ENCODE measurements around the gene PQBP1. TPM values are rescaled to one million over a fixed set of nuclear protein-coding genes. Genes with fewer than 3 reads are reported as not detected.
A peak's percentile ranks its signal among the peaks of the same experiment; 100 is the strongest.

The PQBP1 gene
- total and polyA plus RNA-seq, 2 of the 13 experiments (the other 11 are each of a cell fraction or from before 2014, with no cell fraction given) = 58.1 to 80.9 TPM

DNA sequence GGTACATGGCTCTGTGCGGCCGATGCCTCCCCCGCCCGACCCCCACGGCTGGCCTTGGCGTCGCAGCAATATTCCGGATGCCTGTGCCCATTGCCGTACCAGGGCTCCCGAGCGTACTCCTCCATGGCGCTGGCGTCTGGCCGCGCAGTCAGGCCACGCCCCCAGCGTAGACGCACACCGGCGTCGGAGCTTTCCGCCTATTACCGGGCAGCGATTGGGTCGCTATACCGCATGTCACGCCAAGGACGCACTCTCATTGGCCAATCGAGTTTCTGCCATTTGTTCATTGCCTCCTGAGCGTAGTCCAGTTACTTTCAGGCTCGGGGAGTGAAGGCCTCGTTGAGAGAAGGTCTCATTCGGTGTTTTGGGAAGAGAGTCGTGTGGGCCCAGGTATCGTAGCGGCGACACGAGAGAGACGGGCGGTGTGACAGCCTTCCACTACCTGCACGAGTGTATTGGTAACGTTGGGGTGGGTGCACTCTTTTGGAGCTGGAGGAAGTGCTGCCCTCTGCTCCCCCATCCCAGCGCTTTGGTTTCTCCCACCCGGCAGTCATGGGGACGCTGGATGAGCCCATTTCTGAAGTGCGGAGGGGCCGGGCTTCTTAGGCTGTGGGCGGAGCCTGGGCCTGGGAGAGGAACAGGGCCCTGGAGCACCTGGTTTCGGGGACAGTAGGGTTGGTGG, at the start of gene PQBP1, which contains the start of gene TIMM17B (continued):
- TF ChIP-seq ZFY (CRISPR knock-in tag; IDR thresholded peaks at IDR 0.05) (peak; percentile 81), ZBTB8A (CRISPR knock-in tag; IDR thresholded peaks at IDR 0.05; ENCODE audit: borderline replicate concordance, low read depth) (no peak), DR1 (CRISPR knock-in tag; IDR thresholded peaks at IDR 0.05) (peak; percentile 34; the same call in 1 of the 2 replicates), CREM (IDR thresholded peaks at IDR 0.05) (peak; percentile 72; the same call in 1 of the 2 replicates), CREM (CRISPR knock-in tag; IDR thresholded peaks at IDR 0.05) (no peak), ZBTB38 (CRISPR knock-in tag; IDR thresholded peaks at IDR 0.05) (no peak), ZMYM4 (CRISPR knock-in tag; IDR thresholded peaks at IDR 0.05) (peak; percentile 50; the same call in 1 of the 2 replicates), PHF21A (CRISPR knock-in tag; IDR thresholded peaks at IDR 0.05) (peak; percentile 62), GATA4 (IDR thresholded peaks at IDR 0.05; ENCODE audit: borderline replicate concordance, low read depth) (peak; percentile 15; the same call in 1 of the 2 replicates), SP2 (CRISPR knock-in tag; IDR thresholded peaks at IDR 0.05) (peak; percentile 84), ATF7 (IDR thresholded peaks at IDR 0.05) (peak; percentile 29; the same call in 1 of the 2 replicates), ATF7 (CRISPR knock-in tag; IDR thresholded peaks at IDR 0.05) (no peak), FOXC1 (CRISPR knock-in tag; IDR thresholded peaks at IDR 0.05; ENCODE audit: borderline replicate concordance) (peak; percentile 64; the same call in 1 of the 2 replicates), BHLHE40 (IDR thresholded peaks at IDR 0.05; ENCODE audit: low read length) (peak; percentile 89), RFX5 (IDR thresholded peaks at IDR 0.05; ENCODE audit: low read depth, low read length) (peak; percentile 83)
- TF ChIP-seq, protein P1, sequence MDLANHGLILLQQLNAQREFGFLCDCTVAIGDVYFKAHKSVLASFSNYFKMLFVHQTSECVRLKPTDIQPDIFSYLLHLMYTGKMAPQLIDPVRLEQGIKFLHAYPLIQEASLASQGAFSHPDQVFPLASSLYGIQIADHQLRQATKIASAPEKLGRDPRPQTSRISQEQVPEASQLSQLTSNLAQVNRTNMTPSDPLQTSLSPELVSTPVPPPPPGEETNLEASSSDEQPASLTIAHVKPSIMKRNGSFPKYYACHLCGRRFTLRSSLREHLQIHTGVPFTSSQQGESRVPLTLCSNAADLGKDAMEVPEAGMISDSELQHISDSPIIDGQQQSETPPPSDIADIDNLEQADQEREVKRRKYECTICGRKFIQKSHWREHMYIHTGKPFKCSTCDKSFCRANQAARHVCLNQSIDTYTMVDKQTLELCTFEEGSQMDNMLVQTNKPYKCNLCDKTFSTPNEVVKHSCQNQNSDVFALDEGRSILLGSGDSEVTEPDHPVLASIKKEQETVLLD (CRISPR knock-in tag; IDR thresholded peaks at IDR 0.05; ENCODE audit: low read depth) = no peak
- TF ChIP-seq, protein P2, sequence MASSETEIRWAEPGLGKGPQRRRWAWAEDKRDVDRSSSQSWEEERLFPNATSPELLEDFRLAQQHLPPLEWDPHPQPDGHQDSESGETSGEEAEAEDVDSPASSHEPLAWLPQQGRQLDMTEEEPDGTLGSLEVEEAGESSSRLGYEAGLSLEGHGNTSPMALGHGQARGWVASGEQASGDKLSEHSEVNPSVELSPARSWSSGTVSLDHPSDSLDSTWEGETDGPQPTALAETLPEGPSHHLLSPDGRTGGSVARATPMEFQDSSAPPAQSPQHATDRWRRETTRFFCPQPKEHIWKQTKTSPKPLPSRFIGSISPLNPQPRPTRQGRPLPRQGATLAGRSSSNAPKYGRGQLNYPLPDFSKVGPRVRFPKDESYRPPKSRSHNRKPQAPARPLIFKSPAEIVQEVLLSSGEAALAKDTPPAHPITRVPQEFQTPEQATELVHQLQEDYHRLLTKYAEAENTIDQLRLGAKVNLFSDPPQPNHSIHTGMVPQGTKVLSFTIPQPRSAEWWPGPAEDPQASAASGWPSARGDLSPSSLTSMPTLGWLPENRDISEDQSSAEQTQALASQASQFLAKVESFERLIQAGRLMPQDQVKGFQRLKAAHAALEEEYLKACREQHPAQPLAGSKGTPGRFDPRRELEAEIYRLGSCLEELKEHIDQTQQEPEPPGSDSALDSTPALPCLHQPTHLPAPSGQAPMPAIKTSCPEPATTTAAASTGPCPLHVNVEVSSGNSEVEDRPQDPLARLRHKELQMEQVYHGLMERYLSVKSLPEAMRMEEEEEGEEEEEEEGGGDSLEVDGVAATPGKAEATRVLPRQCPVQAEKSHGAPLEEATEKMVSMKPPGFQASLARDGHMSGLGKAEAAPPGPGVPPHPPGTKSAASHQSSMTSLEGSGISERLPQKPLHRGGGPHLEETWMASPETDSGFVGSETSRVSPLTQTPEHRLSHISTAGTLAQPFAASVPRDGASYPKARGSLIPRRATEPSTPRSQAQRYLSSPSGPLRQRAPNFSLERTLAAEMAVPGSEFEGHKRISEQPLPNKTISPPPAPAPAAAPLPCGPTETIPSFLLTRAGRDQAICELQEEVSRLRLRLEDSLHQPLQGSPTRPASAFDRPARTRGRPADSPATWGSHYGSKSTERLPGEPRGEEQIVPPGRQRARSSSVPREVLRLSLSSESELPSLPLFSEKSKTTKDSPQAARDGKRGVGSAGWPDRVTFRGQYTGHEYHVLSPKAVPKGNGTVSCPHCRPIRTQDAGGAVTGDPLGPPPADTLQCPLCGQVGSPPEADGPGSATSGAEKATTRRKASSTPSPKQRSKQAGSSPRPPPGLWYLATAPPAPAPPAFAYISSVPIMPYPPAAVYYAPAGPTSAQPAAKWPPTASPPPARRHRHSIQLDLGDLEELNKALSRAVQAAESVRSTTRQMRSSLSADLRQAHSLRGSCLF (CRISPR knock-in tag; IDR thresholded peaks at IDR 0.05; ENCODE audit: borderline replicate concordance) = no peak
- TF ChIP-seq, protein P3, sequence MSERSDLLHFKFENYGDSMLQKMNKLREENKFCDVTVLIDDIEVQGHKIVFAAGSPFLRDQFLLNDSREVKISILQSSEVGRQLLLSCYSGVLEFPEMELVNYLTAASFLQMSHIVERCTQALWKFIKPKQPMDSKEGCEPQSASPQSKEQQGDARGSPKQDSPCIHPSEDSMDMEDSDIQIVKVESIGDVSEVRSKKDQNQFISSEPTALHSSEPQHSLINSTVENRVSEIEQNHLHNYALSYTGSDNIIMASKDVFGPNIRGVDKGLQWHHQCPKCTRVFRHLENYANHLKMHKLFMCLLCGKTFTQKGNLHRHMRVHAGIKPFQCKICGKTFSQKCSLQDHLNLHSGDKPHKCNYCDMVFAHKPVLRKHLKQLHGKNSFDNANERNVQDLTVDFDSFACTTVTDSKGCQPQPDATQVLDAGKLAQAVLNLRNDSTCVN (CRISPR knock-in tag; IDR thresholded peaks at IDR 0.05; ENCODE audit: borderline replicate concordance) = no peak
- TF ChIP-seq, protein P4, sequence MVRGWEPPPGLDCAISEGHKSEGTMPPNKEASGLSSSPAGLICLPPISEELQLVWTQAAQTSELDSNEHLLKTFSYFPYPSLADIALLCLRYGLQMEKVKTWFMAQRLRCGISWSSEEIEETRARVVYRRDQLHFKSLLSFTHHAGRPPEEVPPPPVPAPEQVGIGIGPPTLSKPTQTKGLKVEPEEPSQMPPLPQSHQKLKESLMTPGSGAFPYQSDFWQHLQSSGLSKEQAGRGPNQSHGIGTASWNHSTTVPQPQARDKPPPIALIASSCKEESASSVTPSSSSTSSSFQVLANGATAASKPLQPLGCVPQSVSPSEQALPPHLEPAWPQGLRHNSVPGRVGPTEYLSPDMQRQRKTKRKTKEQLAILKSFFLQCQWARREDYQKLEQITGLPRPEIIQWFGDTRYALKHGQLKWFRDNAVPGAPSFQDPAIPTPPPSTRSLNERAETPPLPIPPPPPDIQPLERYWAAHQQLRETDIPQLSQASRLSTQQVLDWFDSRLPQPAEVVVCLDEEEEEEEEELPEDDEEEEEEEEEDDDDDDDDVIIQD (CRISPR knock-in tag; IDR thresholded peaks at IDR 0.05; ENCODE audit: low read depth) = no peak
